Measurements from ENCODE around the gene COX7A2L.
"Not testable (repeated sequence)": the region's sequence is repeated elsewhere in the genome, so short reads cannot be mapped to it uniquely, and the experiment has no call there.

COX7A2L gene

DNA sequence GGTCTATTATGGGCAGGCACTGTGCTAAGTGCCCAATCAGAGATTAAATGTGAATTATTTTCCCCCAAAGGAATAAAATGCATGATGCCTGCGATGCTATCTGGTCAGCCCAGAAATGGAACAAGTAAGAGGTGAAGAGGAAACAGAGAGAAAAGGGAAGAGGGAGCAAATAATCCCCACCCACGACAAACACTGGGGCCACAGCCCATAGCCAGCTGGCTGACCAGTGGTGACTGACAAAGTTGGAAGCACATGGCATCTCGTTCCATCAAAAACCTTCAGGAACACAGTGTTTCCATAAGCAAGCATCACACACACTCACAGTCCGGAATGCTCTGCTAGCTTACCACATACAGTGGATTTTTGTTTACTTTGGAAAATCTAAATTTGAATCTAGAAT lies 21.1 kb upstream of the COX7A2L start:
- no peaks in the 10 kb centered on the region for H3K9me3 ChIP-seq (ENCODE audit: insufficient read depth, low read depth, low read length)
- H3K9ac ChIP-seq (ENCODE audit: low read depth, low read length), result no peak overlapping the region
- H3K27ac ChIP-seq (ENCODE audit: low read length), result no peak overlapping the region
- no peak overlapping the region for H3K4me3 ChIP-seq (ENCODE audit: low read length)
- H3K27me3 ChIP-seq (ENCODE audit: insufficient read depth, low read length), result no peaks in the 10 kb centered on the region
- H3K36me3 ChIP-seq (ENCODE audit: insufficient read depth, low read depth, low read length), result no peaks in the 10 kb centered on the region
- H3K4me1 ChIP-seq (ENCODE audit: insufficient read depth, low read length), result no peaks in the 10 kb centered on the region

DNA sequence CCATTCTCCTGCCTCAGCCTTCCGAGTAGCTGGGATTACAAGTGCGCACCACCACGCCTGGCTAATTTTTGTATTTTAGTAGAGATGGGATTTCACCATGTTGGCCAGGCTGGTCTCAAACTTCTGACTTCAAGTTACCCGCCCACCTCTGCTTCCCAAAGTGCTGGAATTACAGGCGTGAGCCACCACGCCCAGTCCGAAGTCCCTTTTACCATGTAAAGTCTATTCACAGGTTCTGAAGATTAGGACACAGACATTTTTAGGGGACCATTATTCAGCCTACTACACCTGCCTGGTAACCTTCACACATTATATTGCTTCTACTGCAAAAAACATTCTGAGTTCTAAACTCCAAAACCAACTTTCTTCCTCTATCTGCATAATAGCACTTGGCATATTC lies 19.0 kb upstream of the COX7A2L start:
- not testable (repeated sequence) for H3K9ac ChIP-seq (ENCODE audit: low read depth, low read length); H3K36me3 ChIP-seq (ENCODE audit: insufficient read depth, low read depth, low read length); H3K27me3 ChIP-seq (ENCODE audit: insufficient read depth, low read length); H3K4me3 ChIP-seq (ENCODE audit: low read length); H3K4me1 ChIP-seq (ENCODE audit: insufficient read depth, low read length); H3K9me3 ChIP-seq (ENCODE audit: insufficient read depth, low read depth, low read length); H3K27ac ChIP-seq (ENCODE audit: low read length)

DNA sequence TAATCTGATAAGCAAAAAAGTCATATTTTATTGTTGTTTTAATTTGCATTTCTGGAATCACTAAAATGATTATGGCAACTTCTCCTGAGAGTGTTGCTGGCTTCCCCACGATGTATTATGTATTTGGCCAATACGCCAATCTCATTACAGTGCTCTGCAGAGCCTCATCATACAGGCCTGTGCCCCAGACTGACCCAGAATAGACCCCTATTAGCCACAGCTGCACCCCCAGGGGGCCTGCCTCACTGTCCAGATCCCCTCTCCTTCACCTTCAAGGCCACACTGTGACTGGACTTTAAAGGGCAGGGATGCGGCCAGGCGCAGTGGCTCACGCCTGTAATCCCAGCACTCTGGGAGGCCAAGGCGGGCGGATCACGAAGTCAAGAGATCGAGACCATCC lies 17.4 kb upstream of the COX7A2L start:
- H3K4me1 ChIP-seq (ENCODE audit: insufficient read depth, low read length), result no peaks in the 10 kb centered on the region
- no peak overlapping the region for H3K9ac ChIP-seq (ENCODE audit: low read depth, low read length)
- no peak overlapping the region for H3K27ac ChIP-seq (ENCODE audit: low read length)
- no peaks in the 10 kb centered on the region for H3K36me3 ChIP-seq (ENCODE audit: insufficient read depth, low read depth, low read length)
- H3K27me3 ChIP-seq (ENCODE audit: insufficient read depth, low read length), result no peaks in the 10 kb centered on the region
- no peak overlapping the region for H3K4me3 ChIP-seq (ENCODE audit: low read length)
- H3K9me3 ChIP-seq (ENCODE audit: insufficient read depth, low read depth, low read length), result no peaks in the 10 kb centered on the region

DNA sequence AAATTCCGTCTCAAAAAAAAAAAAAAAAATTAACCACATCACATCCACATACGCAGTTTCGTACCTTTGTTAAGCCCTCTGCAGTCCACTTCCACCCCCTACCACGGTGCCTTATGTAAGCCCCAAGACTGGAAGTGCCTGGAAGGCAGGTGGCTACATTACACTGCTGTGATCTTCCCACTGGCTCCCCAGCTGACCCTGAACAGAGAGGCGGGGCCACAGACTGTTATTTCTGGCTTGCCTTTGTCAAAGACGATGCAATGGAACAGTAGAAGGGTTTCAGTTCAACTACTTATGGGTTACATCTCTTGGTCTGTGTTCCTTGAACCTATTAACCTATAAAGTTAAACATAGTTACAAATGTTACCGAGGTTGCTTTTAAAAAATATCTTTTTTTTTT lies 15.7 kb upstream of the COX7A2L start:
- no peak overlapping the region for H3K27ac ChIP-seq (ENCODE audit: low read length)
- no peaks in the 10 kb centered on the region for H3K36me3 ChIP-seq (ENCODE audit: insufficient read depth, low read depth, low read length)
- no peak overlapping the region for H3K4me3 ChIP-seq (ENCODE audit: low read length)
- no peaks in the 10 kb centered on the region for H3K9me3 ChIP-seq (ENCODE audit: insufficient read depth, low read depth, low read length)
- no peaks in the 10 kb centered on the region for H3K4me1 ChIP-seq (ENCODE audit: insufficient read depth, low read length)
- H3K27me3 ChIP-seq (ENCODE audit: insufficient read depth, low read length), result no peaks in the 10 kb centered on the region
- H3K9ac ChIP-seq (ENCODE audit: low read depth, low read length), result no peak overlapping the region

DNA sequence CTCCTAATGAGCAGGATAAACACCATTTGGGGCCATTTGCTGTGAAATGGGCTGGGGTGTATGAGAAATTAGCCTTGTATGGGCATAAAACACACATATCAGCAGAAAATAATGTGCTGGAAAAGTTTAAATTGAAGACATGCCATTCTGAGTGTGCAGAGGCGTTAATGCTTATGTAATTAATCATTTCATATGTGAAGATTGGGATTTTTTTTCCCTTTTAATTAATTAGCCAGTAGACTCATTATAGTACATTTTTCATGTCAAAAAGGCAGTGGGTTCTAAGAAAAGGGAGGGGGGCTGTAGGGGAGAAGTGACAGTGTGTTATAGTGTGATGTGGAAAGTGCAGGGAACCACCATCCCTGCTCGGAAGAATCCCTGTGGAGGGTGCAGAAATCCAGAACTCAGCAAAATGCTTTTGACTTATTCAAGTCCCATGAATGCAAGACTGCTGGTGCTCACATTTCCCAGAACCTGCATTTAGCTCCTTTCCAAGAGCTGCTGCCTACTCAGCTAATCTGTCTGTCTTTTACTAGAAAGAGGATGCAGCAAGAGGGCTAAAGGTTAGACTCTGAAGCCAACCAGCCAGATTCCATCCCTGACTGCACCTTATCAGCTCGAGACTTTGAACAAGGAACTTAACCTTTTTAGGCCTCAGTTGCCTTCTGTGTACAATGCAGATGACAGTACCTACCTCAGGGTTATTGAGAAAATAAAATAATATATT lies 11.6 kb upstream of the COX7A2L start:
- no peak overlapping the region for H3K9ac ChIP-seq (ENCODE audit: low read depth, low read length)
- no peak overlapping the region for H3K4me3 ChIP-seq (ENCODE audit: low read length)
- no peaks in the 10 kb centered on the region for H3K36me3 ChIP-seq (ENCODE audit: insufficient read depth, low read depth, low read length)
- H3K27me3 ChIP-seq (ENCODE audit: insufficient read depth, low read length), result no peaks in the 10 kb centered on the region
- H3K9me3 ChIP-seq (ENCODE audit: insufficient read depth, low read depth, low read length), result no peaks in the 10 kb centered on the region
- H3K4me1 ChIP-seq (ENCODE audit: insufficient read depth, low read length), result no peaks in the 10 kb centered on the region
- no peak overlapping the region for H3K27ac ChIP-seq (ENCODE audit: low read length)

DNA sequence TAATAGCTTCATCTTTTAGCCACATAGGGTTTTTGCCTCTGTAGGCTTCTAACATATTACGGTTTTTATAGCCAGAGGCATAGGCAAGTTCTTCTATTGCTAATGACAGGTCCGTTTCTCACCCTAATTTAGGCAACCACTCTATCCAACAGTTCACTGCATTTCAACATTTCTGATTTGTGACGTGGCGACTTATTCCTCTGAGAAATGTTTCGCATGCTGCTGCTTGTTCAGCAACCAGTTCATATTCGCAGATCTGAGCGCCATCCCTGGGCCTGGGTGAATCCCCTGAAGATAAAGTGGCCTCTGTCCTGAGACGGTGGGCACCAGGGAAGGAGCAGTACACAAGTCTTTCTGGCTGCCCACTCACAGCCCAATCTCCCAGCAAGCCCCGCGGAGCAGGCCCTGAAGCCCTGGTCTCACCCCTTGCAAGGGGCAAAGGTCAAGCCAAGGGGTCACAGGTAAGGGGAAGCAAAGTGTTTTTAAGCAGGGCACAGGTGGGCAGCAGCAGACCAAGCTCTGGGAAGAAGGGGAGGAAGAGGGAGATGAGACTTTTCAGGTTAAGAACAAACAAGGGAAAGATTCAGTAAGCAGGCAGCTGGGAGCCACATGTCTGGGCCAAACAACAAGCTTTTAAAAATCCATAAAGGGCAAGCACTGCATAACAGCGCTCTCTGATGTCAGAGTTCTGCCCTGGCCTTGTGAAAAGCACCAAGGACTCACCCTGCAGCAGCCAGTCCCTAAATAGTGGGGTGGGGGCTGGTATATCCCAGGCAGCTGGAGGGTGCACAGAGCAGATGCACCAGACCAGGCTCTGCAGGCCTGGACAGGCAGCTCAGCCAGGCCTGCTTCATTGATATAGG lies 10.8 kb upstream of the COX7A2L start:
- no peak overlapping the region for H3K4me3 ChIP-seq (ENCODE audit: low read length)
- no peaks in the 10 kb centered on the region for H3K9me3 ChIP-seq (ENCODE audit: insufficient read depth, low read depth, low read length)
- H3K27ac ChIP-seq (ENCODE audit: low read length), result no peak overlapping the region
- H3K4me1 ChIP-seq (ENCODE audit: insufficient read depth, low read length), result no peaks in the 10 kb centered on the region
- no peaks in the 10 kb centered on the region for H3K36me3 ChIP-seq (ENCODE audit: insufficient read depth, low read depth, low read length)
- no peaks in the 10 kb centered on the region for H3K27me3 ChIP-seq (ENCODE audit: insufficient read depth, low read length)
- H3K9ac ChIP-seq (ENCODE audit: low read depth, low read length), result no peak overlapping the region

DNA sequence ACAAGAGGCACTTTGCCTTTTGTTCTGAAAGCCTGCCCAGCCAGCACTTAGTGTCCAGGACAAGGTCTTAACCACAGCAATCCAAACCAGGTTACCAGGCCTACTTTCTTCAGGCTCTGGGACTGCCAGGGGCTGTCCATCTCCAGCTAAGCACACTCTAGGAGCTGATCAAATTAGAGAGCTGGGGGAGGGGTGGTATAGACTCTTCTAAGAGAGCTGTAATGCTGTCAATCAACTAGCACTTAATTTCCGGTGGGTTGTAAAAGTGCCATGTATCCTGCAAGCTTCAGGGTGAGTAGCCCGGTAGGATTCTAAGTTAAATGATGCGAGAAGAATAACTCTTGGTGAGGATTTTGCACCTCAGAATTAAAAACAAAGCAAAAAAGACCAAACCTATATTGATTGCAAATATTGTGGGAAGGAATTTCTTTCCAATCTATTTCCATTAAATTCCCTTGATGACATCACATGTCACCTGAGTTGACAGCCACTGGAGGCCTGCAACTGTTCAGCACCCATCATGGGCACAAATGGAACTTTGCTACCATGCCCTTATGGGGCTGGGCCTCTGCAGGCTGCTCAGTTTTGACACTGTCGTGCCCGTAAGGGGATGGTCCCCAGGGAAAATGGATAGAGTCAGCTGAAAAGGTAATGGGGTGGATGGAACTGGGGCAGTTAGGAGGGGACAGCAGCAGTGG lies 8.7 kb upstream of the COX7A2L start:
- Histone ChIP-seq H3K36me3 (ENCODE audit: insufficient read depth, low read depth, low read length) (no peaks in the 10 kb centered on the region), H3K4me1 (ENCODE audit: insufficient read depth, low read length) (no peaks in the 10 kb centered on the region), H3K27me3 (ENCODE audit: insufficient read depth, low read length) (no peaks in the 10 kb centered on the region), H3K27ac (ENCODE audit: low read length) (no peak overlapping the region), H3K4me3 (ENCODE audit: low read length) (no peak overlapping the region), H3K9ac (ENCODE audit: low read depth, low read length) (0 out of 2 replicates have a peak overlapping the region, but pooled peaks have one; percentile 38), H3K9me3 (ENCODE audit: insufficient read depth, low read depth, low read length) (no peaks in the 10 kb centered on the region)

DNA sequence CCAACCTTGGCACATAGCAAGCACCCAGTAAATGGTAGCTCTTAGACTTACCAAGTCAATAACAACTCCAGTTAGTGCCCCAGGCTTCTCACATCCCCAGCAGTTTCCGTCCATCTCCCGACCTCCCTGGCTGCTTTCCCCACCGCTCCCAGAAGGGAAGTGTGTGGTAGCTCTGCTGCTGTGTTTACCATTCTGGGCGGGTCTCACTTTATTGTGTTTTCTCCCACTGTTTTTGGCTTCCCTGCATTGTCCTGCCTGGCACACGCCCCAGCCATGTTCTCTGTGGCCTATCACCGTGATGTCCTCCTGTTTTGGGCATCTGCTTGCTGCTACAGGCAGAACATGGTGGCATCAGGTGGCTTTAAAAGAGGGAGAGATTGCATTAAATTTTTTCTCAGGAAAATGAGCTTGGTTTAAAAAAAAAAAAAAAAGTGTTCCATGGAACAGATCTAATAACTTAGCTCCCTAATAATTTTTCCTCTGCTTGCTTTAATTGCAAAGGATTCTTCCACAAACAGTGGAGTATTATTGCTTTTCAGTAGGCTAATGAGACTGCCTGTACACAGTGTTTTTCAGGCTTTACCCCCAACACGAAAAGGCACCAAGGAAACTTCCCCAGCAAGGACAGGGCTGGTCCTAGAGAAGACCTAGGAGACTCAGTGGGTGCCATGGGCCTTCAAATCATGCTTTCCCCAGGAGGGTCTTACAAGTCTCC lies 8.0 kb upstream of the COX7A2L start:
- no peak overlapping the region for H3K4me3 ChIP-seq (ENCODE audit: low read length)
- H3K27me3 ChIP-seq (ENCODE audit: insufficient read depth, low read length), result no peaks in the 10 kb centered on the region
- H3K36me3 ChIP-seq (ENCODE audit: insufficient read depth, low read depth, low read length), result no peaks in the 10 kb centered on the region
- 0 out of 2 replicates have a peak overlapping the region, but pooled peaks have one; percentile 38 for H3K9ac ChIP-seq (ENCODE audit: low read depth, low read length)
- no peak overlapping the region for H3K27ac ChIP-seq (ENCODE audit: low read length)
- H3K4me1 ChIP-seq (ENCODE audit: insufficient read depth, low read length), result no peaks in the 10 kb centered on the region
- no peaks in the 10 kb centered on the region for H3K9me3 ChIP-seq (ENCODE audit: insufficient read depth, low read depth, low read length)

DNA sequence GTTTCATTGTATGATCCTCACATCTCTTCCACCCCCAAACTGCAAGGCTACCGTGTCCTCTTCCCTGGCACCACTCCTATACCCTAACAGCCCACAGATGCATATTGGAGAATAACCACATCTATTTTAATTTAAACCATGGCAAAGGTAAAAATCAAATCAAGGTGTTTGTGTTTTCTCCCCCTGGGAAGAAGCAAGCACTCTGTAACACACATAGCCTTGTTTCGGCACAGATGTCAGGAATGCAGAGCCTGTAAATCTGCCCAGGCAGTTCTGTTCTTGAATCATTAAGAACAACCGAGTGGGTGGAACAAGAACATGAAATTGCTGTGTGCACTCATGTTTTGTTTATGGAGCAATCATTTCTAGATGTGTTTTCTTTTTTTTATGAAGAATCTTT lies 6.8 kb upstream of the COX7A2L start:
- H3K27me3 ChIP-seq (ENCODE audit: insufficient read depth, low read length), result no peaks in the 10 kb centered on the region
- no peaks in the 10 kb centered on the region for H3K4me1 ChIP-seq (ENCODE audit: insufficient read depth, low read length)
- no peak overlapping the region for H3K27ac ChIP-seq (ENCODE audit: low read length)
- H3K4me3 ChIP-seq (ENCODE audit: low read length), result no peak overlapping the region
- no peaks in the 10 kb centered on the region for H3K9me3 ChIP-seq (ENCODE audit: insufficient read depth, low read depth, low read length)
- H3K9ac ChIP-seq (ENCODE audit: low read depth, low read length), result no peak overlapping the region
- no peaks in the 10 kb centered on the region for H3K36me3 ChIP-seq (ENCODE audit: insufficient read depth, low read depth, low read length)

DNA sequence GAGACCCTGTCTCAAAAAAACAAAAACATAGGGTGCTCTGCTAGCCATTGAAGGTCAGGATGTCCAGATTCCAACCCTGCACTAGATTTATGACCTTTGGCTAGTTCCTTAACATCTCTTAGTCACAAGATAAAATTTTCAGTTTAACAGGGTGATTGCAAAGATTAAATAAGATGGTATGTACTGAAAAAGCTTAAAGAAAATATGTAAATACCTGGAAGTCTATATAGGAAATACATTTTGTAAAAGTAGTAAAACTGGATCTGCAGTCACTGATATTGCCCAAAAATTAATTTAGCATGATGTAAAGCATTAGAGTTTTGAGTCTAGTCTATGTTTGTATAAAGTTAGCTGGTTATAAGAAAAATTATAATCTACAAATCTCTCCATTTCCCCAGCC lies 5.4 kb upstream of the COX7A2L start:
- H3K36me3 ChIP-seq (ENCODE audit: insufficient read depth, low read depth, low read length), result no peaks in the 10 kb centered on the region
- H3K27me3 ChIP-seq (ENCODE audit: insufficient read depth, low read length), result no peaks in the 10 kb centered on the region
- no peak overlapping the region for H3K4me3 ChIP-seq (ENCODE audit: low read length)
- no peak overlapping the region for H3K9ac ChIP-seq (ENCODE audit: low read depth, low read length)
- H3K27ac ChIP-seq (ENCODE audit: low read length), result no peak overlapping the region
- no peaks in the 10 kb centered on the region for H3K9me3 ChIP-seq (ENCODE audit: insufficient read depth, low read depth, low read length)
- H3K4me1 ChIP-seq (ENCODE audit: insufficient read depth, low read length), result peaks cover 7% of the 10 kb centered on the region; the same call in 1 of the 2 replicates

DNA sequence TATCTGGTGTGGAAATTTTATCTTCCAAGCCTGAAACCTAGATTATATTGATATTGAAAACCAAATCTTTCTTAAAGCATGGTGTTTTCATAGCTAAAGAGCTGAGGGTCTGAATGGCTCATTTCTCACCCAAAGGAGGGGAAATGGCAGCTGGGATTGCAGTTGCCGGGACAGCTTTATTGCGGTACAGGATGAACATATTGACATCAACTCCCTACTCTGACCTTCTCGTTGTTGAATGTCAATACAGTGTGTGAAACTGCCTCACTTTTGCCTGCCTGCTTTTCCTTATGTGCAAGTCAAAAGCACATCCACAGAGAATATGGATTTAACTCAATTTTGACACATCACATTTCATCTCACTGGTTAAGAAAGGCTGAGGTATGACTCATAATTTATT lies 3.6 kb upstream of the COX7A2L start:
- Histone ChIP-seq H3K4me1 (ENCODE audit: insufficient read depth, low read length) (peaks cover 12% of the 10 kb centered on the region; the same call in 1 of the 2 replicates), H3K9ac (ENCODE audit: low read depth, low read length) (no peak overlapping the region), H3K9me3 (ENCODE audit: insufficient read depth, low read depth, low read length) (no peaks in the 10 kb centered on the region), H3K27me3 (ENCODE audit: insufficient read depth, low read length) (no peaks in the 10 kb centered on the region), H3K4me3 (ENCODE audit: low read length) (no peak overlapping the region), H3K27ac (ENCODE audit: low read length) (no peak overlapping the region), H3K36me3 (ENCODE audit: insufficient read depth, low read depth, low read length) (no peaks in the 10 kb centered on the region)
